Renal cortical epithelial cell (primary cell): ENCODE measurements around the gene GADD45G. TPM values are rescaled to one million over a fixed set of nuclear protein-coding genes. Genes with fewer than 3 reads are reported as not detected.

Experiments
- DNase-seq: peaks from one replicate; pipeline ENCODE4 v3.0.0-alpha.2; 2011; ENCODE audit warnings: low read depth
- total RNA-seq: library from RNA; depleted of rRNA; stranded (reverse); fragments of >200 nt; gene quantifications from 2 replicates; pipeline ENCODE4 v1.2.3, GENCODE V29; 2014

GADD45G gene
- total RNA-seq, 1 donor from 2014 or later: 0.20 TPM

GRCh38 chr9:89592963-89593726 lies 11.7 kb upstream of the GADD45G start:
- DNase-seq: peak; percentile 74

GRCh38 chr9:89593727-89594427 lies 10.9 kb upstream of the GADD45G start:
- peak; percentile 44 for DNase-seq

- DNase-seq: no peak
Observed at GRCh38 chr9:89594811-89595550, 9.8 kb upstream of the GADD45G start.

GRCh38 chr9:89595646-89596045 lies 9.2 kb upstream of the GADD45G start:
- no peak for DNase-seq

- DNase-seq: no peak
Observed at GRCh38 chr9:89596937-89597555, 7.8 kb upstream of the GADD45G start.

- DNase-seq: peak; percentile 51
Observed at GRCh38 chr9:89597711-89598362, 7.0 kb upstream of the GADD45G start.

- no peak for DNase-seq
Observed at GRCh38 chr9:89598363-89598713, 6.5 kb upstream of the GADD45G start.

GRCh38 chr9:89598926-89599325 lies 5.9 kb upstream of the GADD45G start:
- no peak for DNase-seq

- no peak for DNase-seq
Observed at GRCh38 chr9:89600831-89601230, 4.0 kb upstream of the GADD45G start.

GRCh38 chr9:89601306-89601705 lies 3.5 kb upstream of the GADD45G start:
- DNase-seq: no peak

- DNase-seq: no peak
Observed at GRCh38 chr9:89601856-89602562, 2.8 kb upstream of the GADD45G start.

- DNase-seq: peak; percentile 78
Observed at GRCh38 chr9:89602978-89603766, 1.6 kb upstream of the GADD45G start.

- DNase-seq: no peak
Observed at GRCh38 chr9:89603767-89604665, 796 bp upstream of the GADD45G start.

GRCh38 chr9:89605465-89606048 lies 745 bp downstream of the GADD45G start:
- no peak for DNase-seq

- DNase-seq: peak; percentile 73
Observed at GRCh38 chr9:89606049-89606623, 1.3 kb downstream of the GADD45G start.

GRCh38 chr9:89606624-89607311 lies 2.0 kb downstream of the GADD45G start:
- peak; percentile 19 for DNase-seq

- no peak for DNase-seq
Observed at GRCh38 chr9:89608641-89609335, 4.0 kb downstream of the GADD45G start.
